COLO668 (cell line): ENCODE data around the gene NMNAT2.
A peak's percentile ranks its signal among the peaks of the same experiment; 100 is the strongest.
"Not testable (repeated sequence)": the region's sequence is repeated elsewhere in the genome, so short reads cannot be mapped to it uniquely, and the experiment has no call there.

Source experiments
- DNase-seq: peaks from one replicate; lab custom pipeline; 2025; ENCODE audit not compliant: unreplicated experiment; lab: John Stamatoyannopoulos, UW

The NMNAT2 gene

GRCh38 chr1:183288583-183288982 is 129.6 kb downstream of the NMNAT2 start:
- DNase-seq: no peak

- no peak for DNase-seq
Measured at GRCh38 chr1:183287191-183287675, 130.9 kb downstream of the NMNAT2 start.

GRCh38 chr1:183285746-183286145 is 132.4 kb downstream of the NMNAT2 start:
- DNase-seq: no peak

- no peak for DNase-seq
Measured at GRCh38 chr1:183285256-183285655, 132.9 kb downstream of the NMNAT2 start.

GRCh38 chr1:183284086-183284485 is 134.1 kb downstream of the NMNAT2 start:
- DNase-seq: no peak

- DNase-seq: no peak
Measured at GRCh38 chr1:183283286-183283685, 134.9 kb downstream of the NMNAT2 start.

GRCh38 chr1:183282101-183282855 is 135.9 kb downstream of the NMNAT2 start:
- DNase-seq: no peak

- DNase-seq: peak; percentile 81
Measured at GRCh38 chr1:183281553-183282091, 136.6 kb downstream of the NMNAT2 start.

- no peak for DNase-seq
Measured at GRCh38 chr1:183281039-183281438, 137.1 kb downstream of the NMNAT2 start.

GRCh38 chr1:183279835-183280234 is 138.3 kb downstream of the NMNAT2 start:
- no peak for DNase-seq

- DNase-seq: no peak
Measured at GRCh38 chr1:183278739-183279591, 139.2 kb downstream of the NMNAT2 start.

GRCh38 chr1:183277821-183278738 is 140.1 kb downstream of the NMNAT2 start:
- no peak for DNase-seq

- no peak for DNase-seq
Measured at GRCh38 chr1:183276386-183277080, 141.6 kb downstream of the NMNAT2 start.

GRCh38 chr1:183275322-183275721 is 142.9 kb downstream of the NMNAT2 start:
- no peak for DNase-seq

- no peak for DNase-seq
Measured at GRCh38 chr1:183274836-183275235, 143.3 kb downstream of the NMNAT2 start.

GRCh38 chr1:183273984-183274383 is 144.2 kb downstream of the NMNAT2 start:
- DNase-seq: not testable (repeated sequence)

- DNase-seq: no peak
Measured at GRCh38 chr1:183273300-183273699, 144.9 kb downstream of the NMNAT2 start.

GRCh38 chr1:183272390-183272848 is 145.8 kb downstream of the NMNAT2 start:
- no peak for DNase-seq

- DNase-seq: no peak
Measured at GRCh38 chr1:183270541-183271141, 147.5 kb downstream of the NMNAT2 start.
